Measurements from ENCODE around the gene SNX2.
A peak's percentile ranks its signal among the peaks of the same experiment; 100 is the strongest.

Gene SNX2

DNA sequence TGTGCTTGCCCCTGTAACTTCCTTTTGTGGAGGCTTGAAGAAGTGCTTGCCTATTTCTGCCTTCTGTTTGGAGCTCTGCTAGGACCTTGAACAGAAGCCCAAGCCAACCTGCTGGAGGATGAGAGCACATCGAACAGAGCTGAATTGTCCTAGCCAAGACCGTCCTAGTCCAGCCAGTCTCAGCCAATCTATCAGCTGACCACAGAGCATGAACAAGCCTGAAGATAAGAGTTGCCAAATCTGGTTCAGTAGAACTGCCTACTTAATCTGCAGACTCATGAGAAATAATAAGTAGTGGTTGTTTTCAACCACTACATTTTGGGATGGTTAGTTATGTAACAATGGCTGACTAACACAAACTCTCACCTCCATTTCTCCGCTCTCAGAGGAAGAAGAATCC lies 4.4 kb upstream of the SNX2 start:
- TF ChIP-seq, protein P1, sequence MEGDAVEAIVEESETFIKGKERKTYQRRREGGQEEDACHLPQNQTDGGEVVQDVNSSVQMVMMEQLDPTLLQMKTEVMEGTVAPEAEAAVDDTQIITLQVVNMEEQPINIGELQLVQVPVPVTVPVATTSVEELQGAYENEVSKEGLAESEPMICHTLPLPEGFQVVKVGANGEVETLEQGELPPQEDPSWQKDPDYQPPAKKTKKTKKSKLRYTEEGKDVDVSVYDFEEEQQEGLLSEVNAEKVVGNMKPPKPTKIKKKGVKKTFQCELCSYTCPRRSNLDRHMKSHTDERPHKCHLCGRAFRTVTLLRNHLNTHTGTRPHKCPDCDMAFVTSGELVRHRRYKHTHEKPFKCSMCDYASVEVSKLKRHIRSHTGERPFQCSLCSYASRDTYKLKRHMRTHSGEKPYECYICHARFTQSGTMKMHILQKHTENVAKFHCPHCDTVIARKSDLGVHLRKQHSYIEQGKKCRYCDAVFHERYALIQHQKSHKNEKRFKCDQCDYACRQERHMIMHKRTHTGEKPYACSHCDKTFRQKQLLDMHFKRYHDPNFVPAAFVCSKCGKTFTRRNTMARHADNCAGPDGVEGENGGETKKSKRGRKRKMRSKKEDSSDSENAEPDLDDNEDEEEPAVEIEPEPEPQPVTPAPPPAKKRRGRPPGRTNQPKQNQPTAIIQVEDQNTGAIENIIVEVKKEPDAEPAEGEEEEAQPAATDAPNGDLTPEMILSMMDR (conservative IDR thresholded peaks at IDR 0.05; ENCODE audit: low read depth, low read length), result no peak
- no peak overlapping the region for H3K4me3 ChIP-seq (ENCODE audit: low read depth, low read length)
- DNase-seq (ENCODE audit: low read depth), result peak; percentile 20

DNA sequence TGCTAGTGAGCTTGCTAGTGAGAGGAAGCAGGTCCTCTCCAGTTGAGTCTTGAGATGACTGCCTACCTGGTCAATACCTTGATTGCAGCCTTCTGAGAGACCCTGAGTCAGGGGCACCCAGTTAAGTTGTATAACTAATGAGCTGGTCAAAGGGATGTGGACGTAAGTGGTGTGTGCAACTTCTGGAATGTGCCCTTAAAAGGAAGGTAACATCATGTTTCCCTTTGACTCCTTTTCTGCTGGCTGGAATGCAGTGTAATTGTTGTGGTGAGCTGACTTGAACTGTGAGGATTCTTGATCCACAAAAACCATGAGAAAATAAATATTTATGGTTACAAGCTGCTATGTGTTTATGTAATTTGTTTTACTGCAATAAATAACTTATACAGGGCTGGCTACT lies 2.4 kb upstream of the SNX2 start:
- DNase-seq (ENCODE audit: low read depth), result peak; percentile 85
- TF ChIP-seq, protein P1 (conservative IDR thresholded peaks at IDR 0.05; ENCODE audit: low read depth, low read length), result no peak
- no peak overlapping the region for H3K4me3 ChIP-seq (ENCODE audit: low read depth, low read length)

DNA sequence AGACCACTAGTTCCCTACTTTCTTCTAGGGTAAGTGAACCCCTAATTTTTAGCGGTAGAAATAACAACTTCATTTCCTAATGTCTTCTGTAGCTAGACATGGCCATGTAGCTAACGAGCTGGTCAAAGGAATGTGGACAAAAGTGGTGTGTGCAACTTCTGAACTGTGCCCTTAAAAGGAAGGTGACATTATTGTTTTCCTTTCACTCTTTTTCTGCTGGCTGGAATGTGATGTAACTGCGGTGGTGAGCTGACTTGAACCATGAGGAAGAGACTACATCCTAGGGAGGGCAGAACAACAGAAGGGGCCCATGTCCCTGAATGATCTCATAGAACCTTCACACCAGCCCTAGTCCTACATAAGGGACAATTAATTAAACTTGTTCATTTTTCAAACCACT lies 1.3 kb upstream of the SNX2 start:
- TF ChIP-seq, protein P1 (conservative IDR thresholded peaks at IDR 0.05; ENCODE audit: low read depth, low read length), result no peak
- DNase-seq (ENCODE audit: low read depth), result peak; percentile 26
- H3K4me3 ChIP-seq (ENCODE audit: low read depth, low read length), result no peak overlapping the region

DNA sequence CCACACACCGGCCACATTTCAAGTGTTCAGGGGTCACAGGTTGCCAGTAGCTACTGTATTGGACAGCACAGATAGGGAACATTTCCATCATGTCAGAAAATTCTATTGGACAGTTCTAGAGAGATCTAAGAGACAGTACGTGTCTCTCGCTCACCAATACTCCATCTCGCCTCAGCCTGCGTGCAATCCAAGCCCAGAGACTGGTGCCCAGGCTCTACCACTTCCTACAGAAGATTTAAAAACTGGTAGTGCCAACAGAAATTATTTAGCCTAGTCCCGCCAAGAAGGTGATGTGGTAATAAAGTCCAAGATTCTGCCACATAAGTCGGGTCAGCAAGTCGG lies 390 bp upstream of the SNX2 start:
- H3K4me3 ChIP-seq (ENCODE audit: low read depth, low read length), result peak overlapping the region; percentile 43
- TF ChIP-seq, protein P1 (conservative IDR thresholded peaks at IDR 0.05; ENCODE audit: low read depth, low read length), result no peak
- DNase-seq (ENCODE audit: low read depth), result no peak

DNA sequence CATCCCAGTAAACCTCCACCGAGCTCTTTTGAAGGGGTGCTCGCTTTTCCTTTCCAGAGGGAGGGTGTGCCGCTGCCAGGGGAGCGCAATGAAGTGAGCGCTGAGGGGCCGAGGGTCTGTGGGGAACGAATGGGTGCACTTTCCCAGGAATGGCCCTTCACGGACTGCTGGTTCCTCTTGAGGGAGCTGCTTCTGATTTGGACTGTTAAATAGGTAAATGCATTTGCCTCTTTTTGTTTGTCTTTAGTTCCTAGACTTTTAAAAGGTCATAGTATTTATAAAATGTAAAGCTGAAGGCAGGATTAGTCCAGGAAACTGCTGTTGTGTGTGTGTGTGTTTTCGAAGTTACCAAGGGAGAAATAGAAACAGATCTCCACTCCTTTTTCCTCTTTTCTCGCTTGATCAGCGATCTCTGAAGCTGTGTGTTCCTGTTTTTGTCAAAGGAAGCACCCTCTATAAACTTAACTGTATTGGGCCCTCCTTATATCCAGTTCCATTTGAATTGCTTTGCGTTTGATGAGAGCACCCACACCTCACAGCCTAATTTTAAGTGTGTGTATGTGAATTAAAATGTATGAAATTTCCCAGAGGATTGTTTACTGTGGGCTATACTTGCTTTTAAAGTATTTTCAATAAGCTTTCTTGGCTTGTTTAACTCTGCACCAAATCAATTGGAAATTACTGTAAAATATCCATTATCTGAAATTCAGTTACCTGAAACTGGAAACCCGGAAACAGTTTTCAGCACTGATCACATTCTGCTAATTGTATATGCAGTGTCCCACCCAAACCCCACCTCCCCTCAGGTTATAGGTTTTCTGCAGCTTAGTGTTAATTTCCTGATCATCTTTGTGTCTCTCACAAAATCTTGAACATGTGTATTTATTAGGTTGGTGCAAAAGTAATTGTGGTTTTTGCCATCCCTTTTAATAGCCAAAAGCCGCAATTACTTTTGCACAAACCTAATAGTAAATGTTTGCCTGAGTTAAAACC lies 966 bp downstream of the SNX2 start:
- TF ChIP-seq, protein P1 (conservative IDR thresholded peaks at IDR 0.05; ENCODE audit: low read depth, low read length), result no peak
- H3K4me3 ChIP-seq (ENCODE audit: low read depth, low read length), result peak overlapping the region; percentile 93
- DNase-seq (ENCODE audit: low read depth), result peak; percentile 41

DNA sequence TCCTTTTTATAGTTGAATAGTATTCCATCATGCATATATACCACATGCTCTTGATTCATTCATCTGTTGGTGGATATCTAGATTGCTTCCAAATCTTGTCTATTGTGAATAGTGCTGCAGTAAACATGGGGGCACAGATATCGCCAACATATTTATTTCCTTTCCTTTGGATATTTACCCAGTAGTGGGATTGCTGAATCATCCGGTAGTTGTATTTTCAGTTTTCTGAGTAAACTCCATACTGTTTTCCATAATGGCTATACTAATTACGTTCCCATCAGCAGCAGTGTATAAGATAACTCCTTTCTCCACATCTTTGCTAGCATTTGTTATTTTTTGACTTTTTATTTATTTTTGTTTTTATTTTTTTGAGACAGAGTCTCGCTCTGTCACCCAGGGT lies 3.3 kb downstream of the SNX2 start:
- TF ChIP-seq, protein P1 (conservative IDR thresholded peaks at IDR 0.05; ENCODE audit: low read depth, low read length), result no peak
- H3K4me3 ChIP-seq (ENCODE audit: low read depth, low read length), result no peak overlapping the region
- DNase-seq (ENCODE audit: low read depth), result no peak

DNA sequence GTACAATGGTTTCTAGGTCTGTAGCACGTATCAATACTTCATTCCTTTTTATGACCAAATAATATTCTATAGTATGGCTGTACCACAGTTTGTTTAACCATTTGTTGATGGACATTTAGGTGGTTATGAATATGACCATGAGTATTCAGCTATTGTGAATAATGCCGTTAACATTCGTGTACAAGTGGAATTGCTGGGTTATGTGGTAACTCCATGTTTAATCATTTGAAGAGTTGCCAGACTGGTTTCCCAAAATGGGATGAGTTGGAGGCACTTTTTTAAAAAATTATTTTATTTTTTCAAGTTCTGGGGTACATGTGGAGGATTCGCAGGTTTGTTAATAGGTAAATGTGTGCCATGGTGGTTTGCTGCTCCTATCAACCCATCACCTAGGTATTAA lies 4.6 kb downstream of the SNX2 start:
- DNase-seq (ENCODE audit: low read depth), result no peak
- no peak overlapping the region for H3K4me3 ChIP-seq (ENCODE audit: low read depth, low read length)
- TF ChIP-seq, protein P1 (conservative IDR thresholded peaks at IDR 0.05; ENCODE audit: low read depth, low read length), result no peak
